NCI-H2227 treated with DMSO at 0.1 percent for 48 hours (cell line): ENCODE data around the gene SLC25A19.
A peak's percentile ranks its signal among the peaks of the same experiment; 100 is the strongest.
"Not testable (repeated sequence)": the region's sequence is repeated elsewhere in the genome, so short reads cannot be mapped to it uniquely, and the experiment has no call there.

ENCODE experiments used
- DNase-seq: peaks from one replicate; lab custom pipeline; 2025; lab: John Stamatoyannopoulos, UW

SLC25A19 gene

DNA sequence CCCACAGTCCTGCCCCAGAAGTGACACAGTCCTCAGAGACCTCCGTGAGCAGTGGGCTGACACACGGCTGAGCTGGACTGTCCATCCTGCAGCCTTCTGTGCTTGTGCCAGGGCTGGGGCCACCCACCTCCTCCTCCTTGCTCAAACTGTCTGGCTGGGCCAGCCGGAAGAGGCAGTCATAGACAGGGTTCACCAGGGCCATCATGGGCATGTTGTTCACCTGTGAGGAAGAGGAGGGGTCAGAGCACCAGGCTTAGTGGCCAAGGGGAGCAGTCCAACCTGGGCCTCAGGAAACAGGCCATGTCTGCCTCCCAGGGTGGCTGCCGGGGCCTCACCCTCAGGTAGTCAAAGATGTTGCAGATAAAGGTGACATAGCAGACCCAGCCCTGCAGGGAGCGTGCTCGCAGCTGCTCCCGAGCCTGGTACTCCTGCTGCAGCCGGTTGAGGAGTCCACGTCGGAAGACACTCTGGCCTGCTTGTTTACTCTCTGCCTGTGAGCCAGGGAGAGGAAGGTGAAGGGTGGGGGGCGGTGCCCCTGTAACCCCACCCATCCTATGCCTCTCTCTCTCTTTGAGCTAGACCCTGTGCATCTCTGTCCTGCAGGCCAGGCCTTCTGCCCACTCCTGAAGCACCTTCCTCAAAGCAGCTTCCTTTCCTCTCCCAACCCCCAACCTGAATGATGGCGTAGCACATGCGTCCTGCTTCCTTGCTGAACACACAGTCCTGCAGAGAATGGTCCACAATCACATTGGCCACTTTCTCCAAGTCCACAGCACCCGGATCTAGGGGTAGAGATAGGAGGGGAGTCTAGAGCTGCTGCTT lies 21.6 kb downstream of the SLC25A19 start:
- no peak for DNase-seq

GRCh38 chr17:75267153-75267410 lies 22.2 kb downstream of the SLC25A19 start:
- no peak for DNase-seq

- no peak for DNase-seq
Measured at GRCh38 chr17:75266316-75267152, 22.7 kb downstream of the SLC25A19 start.

GRCh38 chr17:75265614-75266315 lies 23.5 kb downstream of the SLC25A19 start:
- DNase-seq = no peak

- DNase-seq = no peak
Measured at GRCh38 chr17:75263055-75263454, 26.2 kb downstream of the SLC25A19 start.

DNA sequence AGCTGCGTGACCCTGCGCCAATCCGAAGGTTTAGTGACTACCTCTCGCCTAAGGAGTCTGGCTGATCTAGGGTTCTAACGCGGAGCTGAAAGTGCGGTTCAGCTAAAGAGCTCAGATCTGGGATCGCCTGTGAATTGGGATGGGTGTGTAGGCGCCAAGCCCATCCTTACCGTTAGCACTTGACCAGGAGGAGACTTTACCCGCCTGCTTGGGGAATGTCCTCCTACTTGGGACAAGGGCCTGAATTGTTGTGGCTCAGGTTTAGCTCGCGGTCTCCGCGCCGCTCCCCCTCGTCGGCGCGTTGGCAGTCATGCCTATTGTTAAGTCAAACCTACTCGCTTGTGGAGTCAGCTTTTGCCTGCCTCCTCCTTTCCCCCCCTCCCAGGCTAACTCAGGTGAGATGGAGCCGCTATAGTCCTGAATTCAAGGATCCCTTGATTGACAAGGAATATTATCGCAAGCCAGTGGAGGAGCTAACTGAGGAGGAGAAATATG lies 27.1 kb downstream of the SLC25A19 start:
- peak; percentile 61 for DNase-seq

- peak; percentile 88 for DNase-seq
Measured at GRCh38 chr17:75261336-75262111, 27.7 kb downstream of the SLC25A19 start, which contains the start of the genes GGA3 and MRPS7. Gene GGA3, minus strand, starts transcription at chr17:75261606. Its CDS starts 19 bp downstream, at chr17:75261587. Gene MRPS7, plus strand, starts transcription at chr17:75261879. Its CDS starts 22 bp downstream, at chr17:75261901.

- DNase-seq = no peak
Measured at GRCh38 chr17:75260641-75261335, 28.4 kb downstream of the SLC25A19 start.

DNA sequence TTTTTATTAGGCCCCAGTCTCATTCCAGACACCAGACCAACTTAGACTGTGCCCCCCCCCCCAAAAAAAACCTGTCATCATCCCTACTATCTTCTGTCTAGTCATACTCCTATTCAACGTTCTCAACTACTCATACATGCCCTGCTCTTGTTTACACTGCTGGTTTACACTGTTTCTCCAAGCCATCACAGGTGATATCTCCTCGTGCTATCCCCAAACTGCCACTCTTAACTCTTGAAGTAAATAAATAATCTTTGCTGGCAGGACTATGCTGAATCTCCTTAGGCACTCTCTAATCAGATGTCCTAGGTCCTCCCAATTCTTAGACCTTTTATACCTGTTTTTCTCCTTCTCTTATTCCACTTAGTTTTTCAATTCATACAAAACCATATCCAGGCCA lies 32.0 kb downstream of the SLC25A19 start:
- DNase-seq = not testable (repeated sequence)

DNA sequence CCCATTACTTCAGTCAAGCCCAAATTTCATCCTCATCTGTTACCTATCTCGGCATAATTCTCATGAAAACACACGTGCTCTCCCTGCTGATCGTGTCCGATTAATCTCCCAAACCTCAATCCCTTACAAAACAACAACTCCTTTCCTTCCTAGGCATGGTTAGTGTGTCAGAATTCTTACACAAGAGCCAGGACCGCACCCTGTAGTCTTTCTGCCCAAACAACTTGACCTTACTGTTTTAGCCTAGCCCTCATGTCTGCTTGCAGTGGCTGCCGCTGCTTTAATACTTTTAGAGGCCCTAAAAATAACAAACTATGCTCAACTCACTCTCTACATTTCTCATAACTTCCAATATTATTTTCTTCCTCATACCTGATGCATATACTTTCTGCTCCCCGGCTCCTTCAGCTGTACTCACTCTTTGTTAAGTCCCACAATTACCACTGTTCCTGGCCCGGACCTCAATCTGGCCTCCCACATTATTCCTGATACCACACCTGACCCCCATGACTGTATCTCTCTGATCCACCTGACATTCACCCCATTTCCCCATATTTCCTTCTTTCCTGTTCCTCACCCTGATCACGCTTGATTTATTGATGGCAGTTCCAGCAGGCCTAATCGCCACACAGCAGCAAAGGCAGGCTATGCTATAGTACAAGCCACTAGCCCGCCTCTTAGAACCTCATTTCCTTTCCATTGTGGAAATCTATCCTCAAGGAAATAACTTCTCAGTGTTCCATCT lies 33.1 kb downstream of the SLC25A19 start:
- DNase-seq = not testable (repeated sequence)

DNA sequence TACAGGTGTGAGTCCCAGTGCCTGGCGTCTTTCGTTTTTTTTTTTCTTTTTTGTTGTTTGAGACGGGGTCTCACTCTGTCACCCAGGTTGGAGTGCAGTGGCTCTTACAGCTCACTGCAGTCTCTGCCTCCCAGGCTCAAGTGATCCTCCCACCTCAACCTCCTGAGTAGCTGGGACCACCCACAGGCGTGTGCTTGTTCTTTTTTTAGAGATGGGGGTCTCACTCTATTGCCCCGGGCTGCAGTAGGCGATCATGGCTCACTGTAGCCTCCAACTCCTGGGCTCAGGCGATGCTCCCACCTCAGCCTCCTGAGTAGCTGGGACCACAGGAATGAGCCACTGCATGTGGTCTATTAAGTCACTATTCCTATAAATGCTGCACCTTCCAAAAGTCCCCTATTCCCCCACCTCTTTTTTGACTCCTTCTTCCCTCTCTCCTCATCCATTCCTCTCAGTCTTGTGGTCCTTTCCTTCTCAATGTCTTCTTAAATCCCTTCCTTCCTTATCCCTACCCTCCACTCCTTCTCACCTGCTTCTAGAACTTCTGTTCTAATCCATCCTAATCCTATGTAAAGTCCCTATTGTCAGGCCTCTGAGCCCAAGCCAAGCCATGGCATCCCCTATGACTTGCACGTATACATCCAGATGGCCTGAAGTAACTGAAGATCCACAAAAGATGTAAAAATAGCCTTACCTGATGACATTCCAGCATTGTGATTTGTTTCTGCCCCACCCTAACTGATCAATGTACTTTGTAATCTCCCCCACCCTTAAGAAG lies 37.0 kb downstream of the SLC25A19 start:
- DNase-seq = no peak

- DNase-seq = no peak
Measured at GRCh38 chr17:75250009-75250471, 39.2 kb downstream of the SLC25A19 start.

DNA sequence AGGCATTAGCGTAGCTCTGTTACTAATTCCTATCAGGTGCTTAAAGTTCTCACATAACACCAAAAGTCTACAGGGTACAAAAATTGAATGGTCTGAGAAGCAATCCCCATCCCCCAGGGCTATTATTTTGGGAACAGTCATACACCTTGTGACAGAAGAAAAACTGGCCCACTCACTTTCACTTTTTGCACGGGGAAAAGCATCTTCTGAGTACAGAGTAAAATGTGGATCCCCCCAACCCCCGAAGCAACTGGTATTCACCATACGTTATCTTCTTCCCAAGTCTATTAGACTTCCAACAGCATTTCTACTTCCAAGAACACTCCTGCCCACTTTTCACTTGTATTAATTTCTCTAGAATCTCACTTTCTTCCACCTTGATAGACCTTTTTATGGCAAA lies 39.7 kb downstream of the SLC25A19 start:
- DNase-seq = no peak

GRCh38 chr17:75246404-75246803 lies 42.8 kb downstream of the SLC25A19 start:
- DNase-seq = no peak

- no peak for DNase-seq
Measured at GRCh38 chr17:75245011-75245410, 44.2 kb downstream of the SLC25A19 start.

- DNase-seq = no peak
Measured at GRCh38 chr17:75244133-75244866, 44.9 kb downstream of the SLC25A19 start.

DNA sequence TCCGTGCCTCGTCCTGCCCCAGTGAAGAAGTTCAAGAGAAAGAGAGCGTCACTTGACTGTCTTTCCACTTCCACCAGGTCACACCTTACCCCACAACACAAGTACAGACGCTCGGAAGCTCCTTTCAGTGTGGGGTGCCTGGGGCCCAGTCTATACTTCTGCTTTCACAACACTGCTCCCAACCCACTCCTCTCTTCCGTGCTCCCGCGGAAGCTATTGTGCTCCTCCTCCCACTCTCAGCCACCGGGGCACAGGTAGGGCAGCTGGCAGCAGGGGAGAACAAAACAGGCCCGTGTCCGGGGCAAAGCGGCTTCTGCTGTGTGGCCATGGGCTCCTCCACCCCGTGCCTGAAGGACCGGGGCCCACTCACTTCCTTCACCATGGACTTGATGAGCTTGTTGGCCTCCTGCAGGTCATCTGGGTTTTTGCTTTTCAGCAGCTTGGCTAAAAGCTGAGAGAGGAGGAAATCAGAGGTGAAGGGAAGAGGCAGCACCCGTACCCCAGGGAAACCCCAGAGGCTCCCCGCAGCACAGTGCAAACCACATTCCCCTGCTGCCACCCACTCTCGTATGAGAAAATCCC lies 46.7 kb downstream of the SLC25A19 start:
- DNase-seq = no peak

- no peak for DNase-seq
Measured at GRCh38 chr17:75241996-75242460, 47.2 kb downstream of the SLC25A19 start.
